GM21528 (cell line): ENCODE results near the gene SRF.

Experiments
- ATAC-seq: cut with Tn5 transposase; IDR thresholded peaks from one replicate; pipeline ENCODE4 v1.9.1; 2021; ENCODE audit warnings: mild to moderate bottlenecking, moderate library complexity; ENCODE audit not compliant: unreplicated experiment, low FRiP score

Gene SRF

DNA sequence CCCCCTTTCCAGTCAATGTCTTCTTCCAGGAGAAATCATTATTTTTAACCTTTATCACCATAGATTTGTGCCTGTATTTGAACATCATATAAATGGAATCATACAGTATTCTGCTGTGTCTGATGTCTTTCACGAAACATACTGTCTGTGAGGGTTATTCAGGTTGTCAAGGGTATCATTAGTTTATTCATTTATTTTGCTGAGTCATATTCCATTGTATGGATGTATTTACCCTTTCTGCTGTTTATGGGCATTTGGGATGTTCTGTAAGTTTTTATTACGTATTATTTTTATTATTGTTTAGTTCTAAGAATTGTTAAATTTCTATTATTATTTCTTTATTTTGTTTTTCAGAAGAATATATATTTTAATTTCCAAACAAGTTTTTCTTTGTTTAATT lies 36.2 kb downstream of the SRF start:
- no peak for ATAC-seq

DNA sequence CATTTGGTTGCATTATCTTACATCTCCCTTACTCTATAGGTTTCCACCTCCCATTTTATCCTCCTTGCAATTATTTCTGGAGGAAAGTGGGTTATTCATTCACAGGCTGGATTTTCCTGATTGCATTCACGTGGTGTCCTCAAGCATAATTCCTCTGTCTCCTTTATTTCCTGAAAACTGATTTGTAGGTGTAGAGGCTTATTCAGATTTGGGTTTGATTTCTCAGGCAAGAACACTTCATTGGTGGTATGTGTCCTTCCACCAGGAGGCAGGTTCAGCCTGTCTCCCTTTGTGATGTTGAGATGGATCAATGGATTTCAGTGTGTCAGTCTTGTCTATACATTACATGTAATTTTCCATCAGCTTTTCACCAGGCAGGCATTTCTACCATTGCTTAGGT lies 40.9 kb downstream of the SRF start:
- ATAC-seq, result no peak

DNA sequence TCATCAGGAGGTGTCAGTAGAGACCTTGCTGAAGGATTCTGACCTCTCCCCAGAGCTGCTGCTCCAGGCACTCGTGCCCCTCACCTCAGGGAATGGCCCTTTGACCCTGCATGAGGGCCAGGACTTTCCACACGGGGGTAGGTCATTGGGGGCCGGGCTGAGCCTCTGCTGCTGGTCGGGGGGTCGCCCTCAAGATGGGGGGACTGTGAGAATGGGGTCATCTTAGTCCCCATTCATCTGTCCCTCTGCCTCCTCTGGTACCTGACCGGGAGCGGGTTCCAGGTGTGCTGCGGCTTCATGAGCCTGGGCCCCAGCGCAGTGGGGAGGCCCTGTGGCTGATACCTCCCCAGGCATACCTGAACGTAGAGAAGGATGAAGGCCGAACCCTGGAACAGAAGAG lies 42.4 kb downstream of the SRF start:
- no peak for ATAC-seq

DNA sequence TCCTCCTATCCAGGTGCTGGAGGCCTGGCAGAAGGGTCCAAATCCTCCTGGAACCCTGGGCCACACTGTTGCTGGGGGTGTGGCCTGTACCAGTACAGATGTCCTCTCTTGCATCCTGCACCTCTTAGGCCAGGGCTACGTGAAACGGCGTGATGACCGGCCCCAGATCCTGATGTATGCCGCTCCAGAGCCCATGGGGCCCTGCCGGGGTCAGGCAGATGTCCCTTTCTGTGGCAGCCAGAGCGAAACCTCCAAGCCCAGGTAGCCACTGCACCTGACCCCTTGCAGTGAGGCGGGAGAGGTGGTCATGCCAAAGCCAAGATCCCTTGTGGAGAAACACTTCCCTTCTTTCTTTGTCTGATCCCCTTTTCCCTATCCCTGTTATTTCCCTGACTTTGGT lies 44.0 kb downstream of the SRF start:
- ATAC-seq, result no peak

DNA sequence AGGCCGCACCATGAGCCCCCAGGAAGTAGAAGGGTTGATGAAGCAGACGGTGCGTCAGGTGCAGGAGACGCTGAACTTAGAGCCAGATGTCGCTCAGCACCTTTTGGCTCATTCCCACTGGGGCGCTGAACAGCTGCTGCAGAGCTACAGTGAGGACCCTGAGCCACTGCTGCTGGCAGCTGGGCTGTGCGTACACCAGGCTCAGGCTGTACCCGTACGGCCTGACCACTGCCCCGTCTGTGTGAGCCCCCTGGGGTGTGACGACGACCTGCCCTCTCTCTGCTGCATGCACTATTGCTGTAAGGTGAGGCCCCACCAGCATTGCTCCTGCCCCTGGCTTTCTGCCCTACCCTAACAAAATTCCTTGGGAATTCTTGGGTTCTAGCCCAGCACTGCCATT lies 45.1 kb downstream of the SRF start:
- ATAC-seq, result no peak

- no peak for ATAC-seq
These were observed 46.3 kb downstream of the SRF start for GRCh38 chr6:43217351-43217750.

GRCh38 chr6:43219119-43219518 lies 48.0 kb downstream of the SRF start:
- ATAC-seq, result no peak

- ATAC-seq, result no peak
These were observed 48.7 kb downstream of the SRF start for GRCh38 chr6:43219814-43220213.

- ATAC-seq, result no peak
These were observed 49.4 kb downstream of the SRF start for GRCh38 chr6:43220439-43220951.

DNA sequence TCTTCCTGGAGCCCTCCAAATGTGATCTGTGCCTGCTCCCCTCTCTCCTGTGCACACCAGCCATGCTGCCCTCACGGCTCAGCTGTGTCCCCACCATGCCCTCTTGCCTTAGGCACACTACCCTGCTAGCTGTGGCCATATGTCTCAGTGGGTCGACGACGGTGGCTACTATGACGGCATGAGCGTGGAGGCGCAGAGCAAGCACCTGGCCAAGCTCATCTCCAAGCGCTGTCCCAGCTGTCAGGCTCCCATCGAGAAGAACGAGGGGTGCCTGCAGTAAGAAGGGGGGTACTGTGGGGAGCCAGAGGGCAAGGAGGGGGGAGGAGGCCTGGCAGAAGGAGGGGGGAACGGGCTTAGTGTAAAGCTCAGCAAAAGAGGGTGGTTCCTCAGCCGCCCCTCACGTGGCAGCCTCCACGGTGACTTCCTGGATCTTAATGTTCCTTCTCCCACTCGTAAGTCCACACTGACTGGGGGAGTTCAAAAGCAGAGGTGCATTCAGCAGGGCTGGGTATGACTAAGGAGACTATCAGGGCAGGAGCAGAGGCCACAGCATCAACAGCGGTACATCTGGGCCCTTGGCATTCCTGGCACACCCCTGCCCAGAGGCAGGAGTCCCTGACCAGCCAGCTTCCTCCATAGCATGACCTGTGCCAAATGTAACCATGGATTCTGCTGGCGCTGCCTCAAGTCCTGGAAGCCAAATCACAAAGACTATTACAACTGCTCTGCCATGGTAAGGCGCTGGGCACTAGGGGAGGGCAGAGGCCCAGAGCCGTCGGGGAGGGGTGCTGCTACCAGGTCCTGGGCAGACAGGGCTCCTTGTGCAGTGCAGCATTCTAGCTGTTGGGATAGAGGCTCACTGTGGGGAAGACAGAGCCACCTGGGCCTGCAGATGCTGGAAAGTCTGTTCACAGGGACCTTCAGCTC lies 50.2 kb downstream of the SRF start:
- no peak for ATAC-seq

- no peak for ATAC-seq
These were observed 51.5 kb downstream of the SRF start for GRCh38 chr6:43222418-43223059.

DNA sequence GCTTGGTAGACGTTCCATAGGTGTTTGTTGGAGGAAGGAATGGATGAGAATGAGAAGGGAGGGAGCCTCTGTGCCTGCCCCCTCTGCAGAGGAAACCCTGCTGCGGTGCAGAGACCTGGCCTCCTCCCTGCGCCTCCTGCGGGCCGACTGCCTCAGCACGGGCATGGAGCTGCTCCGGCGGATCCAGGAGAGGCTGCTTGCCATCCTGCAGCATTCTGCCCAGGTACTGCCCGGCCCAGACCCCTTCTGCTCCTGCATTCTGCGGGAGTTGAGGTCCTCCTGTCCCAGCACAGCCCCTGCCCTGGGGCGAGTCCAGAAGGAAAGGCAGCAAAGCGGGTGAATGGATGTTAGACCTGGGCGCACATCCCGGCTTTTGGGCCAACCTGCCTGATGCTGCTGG lies 52.1 kb downstream of the SRF start:
- no peak for ATAC-seq

DNA sequence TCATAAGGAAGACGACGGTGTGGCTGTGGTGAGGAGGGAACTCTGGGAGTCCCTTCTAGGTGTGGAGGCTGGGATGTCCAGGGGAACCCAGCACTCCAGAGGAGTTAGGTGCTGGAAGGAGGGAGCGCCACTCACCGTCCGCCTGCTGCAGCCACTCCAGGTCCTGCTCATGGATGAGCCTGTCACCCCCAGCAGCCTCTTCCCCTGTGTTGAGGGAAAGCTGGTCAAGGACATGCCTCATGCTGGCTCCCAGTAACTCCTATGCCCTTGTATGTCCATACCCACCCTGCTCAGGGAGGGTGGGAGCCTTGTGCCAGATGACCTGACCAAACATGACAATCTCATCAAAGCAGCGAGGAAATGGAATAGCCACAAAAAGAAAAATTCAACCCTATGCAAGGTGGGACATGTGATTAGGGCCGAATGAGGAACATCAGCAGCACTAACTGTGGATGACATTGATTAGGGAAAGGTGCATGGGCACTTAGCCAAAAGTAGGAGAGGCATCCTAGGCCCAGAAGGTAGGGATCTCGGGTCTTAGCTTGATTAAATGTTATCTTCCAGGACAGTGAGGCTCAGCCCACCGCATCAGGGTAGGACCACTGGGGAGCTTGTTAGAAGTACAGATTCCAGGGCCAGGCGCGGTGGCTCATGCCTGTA lies 55.3 kb downstream of the SRF start:
- no peak for ATAC-seq

- peak; percentile 71 for ATAC-seq
These were observed 58.1 kb downstream of the SRF start, which contains the start of gene DNPH1 for GRCh38 chr6:43228951-43229802. Gene DNPH1 (minus strand): TSS chr6:43229481. CDS start chr6:43229456, 25 bp downstream.

GRCh38 chr6:43229803-43230620 lies 58.9 kb downstream of the SRF start:
- no peak for ATAC-seq

GRCh38 chr6:43231053-43231452 lies 60.0 kb downstream of the SRF start:
- no peak for ATAC-seq
